ENCODE measurements around the gene UNC45A. TPM values are rescaled to one million over a fixed set of nuclear protein-coding genes. Genes with fewer than 3 reads are reported as not detected.

UNC45A gene
- total RNA-seq, 1 donor from 2014 or later: 65.1 TPM

- Mint-ChIP-seq H3K36me3 (ENCODE audit: unreplicated experiment) (no peaks in the 10 kb centered on the region), H3K4me1 (ENCODE audit: low read depth, unreplicated experiment) (no peaks in the 10 kb centered on the region), H3K27ac (ENCODE audit: unreplicated experiment) (no peak overlapping the region), H3K9me3 (ENCODE audit: unreplicated experiment) (peaks cover 2% of the 10 kb centered on the region), H3K27me3 (ENCODE audit: unreplicated experiment) (no peaks in the 10 kb centered on the region), H3K4me3 (ENCODE audit: unreplicated experiment) (no peak overlapping the region)
- DNase-seq: no peak
- TF ChIP-seq, protein P1, sequence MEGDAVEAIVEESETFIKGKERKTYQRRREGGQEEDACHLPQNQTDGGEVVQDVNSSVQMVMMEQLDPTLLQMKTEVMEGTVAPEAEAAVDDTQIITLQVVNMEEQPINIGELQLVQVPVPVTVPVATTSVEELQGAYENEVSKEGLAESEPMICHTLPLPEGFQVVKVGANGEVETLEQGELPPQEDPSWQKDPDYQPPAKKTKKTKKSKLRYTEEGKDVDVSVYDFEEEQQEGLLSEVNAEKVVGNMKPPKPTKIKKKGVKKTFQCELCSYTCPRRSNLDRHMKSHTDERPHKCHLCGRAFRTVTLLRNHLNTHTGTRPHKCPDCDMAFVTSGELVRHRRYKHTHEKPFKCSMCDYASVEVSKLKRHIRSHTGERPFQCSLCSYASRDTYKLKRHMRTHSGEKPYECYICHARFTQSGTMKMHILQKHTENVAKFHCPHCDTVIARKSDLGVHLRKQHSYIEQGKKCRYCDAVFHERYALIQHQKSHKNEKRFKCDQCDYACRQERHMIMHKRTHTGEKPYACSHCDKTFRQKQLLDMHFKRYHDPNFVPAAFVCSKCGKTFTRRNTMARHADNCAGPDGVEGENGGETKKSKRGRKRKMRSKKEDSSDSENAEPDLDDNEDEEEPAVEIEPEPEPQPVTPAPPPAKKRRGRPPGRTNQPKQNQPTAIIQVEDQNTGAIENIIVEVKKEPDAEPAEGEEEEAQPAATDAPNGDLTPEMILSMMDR (IDR thresholded peaks at IDR 0.05; ENCODE audit: partially characterized antibody, unreplicated experiment): no peak
Measured at GRCh38 chr15:90946538-90946937, 11.5 kb downstream of the UNC45A start.

GRCh38 chr15:90946941-90947576 is 12.0 kb downstream of the UNC45A start:
- Mint-ChIP-seq H3K27me3 (ENCODE audit: unreplicated experiment) (peaks cover 4% of the 10 kb centered on the region), H3K27ac (ENCODE audit: unreplicated experiment) (no peak overlapping the region), H3K9me3 (ENCODE audit: unreplicated experiment) (peaks cover 2% of the 10 kb centered on the region), H3K4me1 (ENCODE audit: low read depth, unreplicated experiment) (no peaks in the 10 kb centered on the region), H3K36me3 (ENCODE audit: unreplicated experiment) (no peaks in the 10 kb centered on the region), H3K4me3 (ENCODE audit: unreplicated experiment) (no peak overlapping the region)
- TF ChIP-seq, protein P1 (IDR thresholded peaks at IDR 0.05; ENCODE audit: partially characterized antibody, unreplicated experiment): no peak
- DNase-seq: no peak

GRCh38 chr15:90947577-90948357 is 12.7 kb downstream of the UNC45A start:
- peaks cover 5% of the 10 kb centered on the region for H3K27me3 Mint-ChIP-seq (ENCODE audit: unreplicated experiment)
- TF ChIP-seq, protein P1 (IDR thresholded peaks at IDR 0.05; ENCODE audit: partially characterized antibody, unreplicated experiment): no peak
- peaks cover 3% of the 10 kb centered on the region for H3K9me3 Mint-ChIP-seq (ENCODE audit: unreplicated experiment)
- DNase-seq: no peak
- no peaks in the 10 kb centered on the region for H3K4me1 Mint-ChIP-seq (ENCODE audit: low read depth, unreplicated experiment)
- no peaks in the 10 kb centered on the region for H3K36me3 Mint-ChIP-seq (ENCODE audit: unreplicated experiment)
- no peak overlapping the region for H3K27ac Mint-ChIP-seq (ENCODE audit: unreplicated experiment)
- no peak overlapping the region for H3K4me3 Mint-ChIP-seq (ENCODE audit: unreplicated experiment)

DNA sequence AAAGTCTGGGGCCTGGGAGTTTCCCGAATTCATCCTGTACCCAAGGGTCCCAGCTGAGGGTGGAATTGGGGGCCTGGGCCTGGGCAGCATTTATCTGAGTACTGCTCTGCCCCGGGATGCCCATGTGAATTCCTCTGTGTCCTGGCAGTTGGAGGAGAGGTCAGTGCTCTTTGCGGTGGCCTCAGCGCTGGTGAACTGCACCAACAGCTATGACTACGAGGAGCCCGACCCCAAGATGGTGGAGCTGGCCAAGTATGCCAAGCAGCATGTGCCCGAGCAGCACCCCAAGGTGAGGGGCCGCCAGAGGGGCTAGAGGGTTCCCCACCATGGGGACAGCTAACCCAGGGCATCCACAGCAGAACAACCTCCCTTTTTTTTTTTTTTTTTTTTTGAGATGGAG is 13.4 kb downstream of the UNC45A start:
- Mint-ChIP-seq H3K9me3 (ENCODE audit: unreplicated experiment) (peaks cover 3% of the 10 kb centered on the region), H3K4me1 (ENCODE audit: low read depth, unreplicated experiment) (no peaks in the 10 kb centered on the region), H3K27ac (ENCODE audit: unreplicated experiment) (no peak overlapping the region), H3K36me3 (ENCODE audit: unreplicated experiment) (no peaks in the 10 kb centered on the region), H3K27me3 (ENCODE audit: unreplicated experiment) (peaks cover 7% of the 10 kb centered on the region), H3K4me3 (ENCODE audit: unreplicated experiment) (no peak overlapping the region)
- no peak for DNase-seq
- TF ChIP-seq, protein P1 (IDR thresholded peaks at IDR 0.05; ENCODE audit: partially characterized antibody, unreplicated experiment): no peak
